HEK293 (cell line): Measurements from ENCODE around the gene NPTXR.

Experiments
- CTCF ChIA-PET: fragments of 350-600 bp; formaldehyde crosslinking; extraction: SDS; loops from one replicate; lab custom pipeline; 2021; ENCODE audit warnings: antibody characterized with exemption; lab: Yijun Ruan, JAX
- POLR2A ChIA-PET: fragments of 300-600 bp; formaldehyde crosslinking; extraction: SDS; loops from one replicate; lab custom pipeline; 2020; ENCODE audit warnings: antibody characterized with exemption, inconsistent platforms; lab: Yijun Ruan, JAX
- H3K27ac ChIP-seq: fragments of 200-500 bp; sonication (Bioruptor generic); 2 replicates; pipeline ENCODE4 v1.5.1; 2014; ENCODE audit warnings: low read depth, low read length, control low read depth, inconsistent platforms; ENCODE audit errors: extremely low read depth
- H3K36me3 ChIP-seq, 2 experiments: fragments of 200-500 bp in 1 of 2; sonication (Bioruptor generic) in 1 of 2; 1 replicate in 1 of 2; 2 replicates in 1 of 2; pipeline ENCODE4 v1.5.1; 2014 to 2017; ENCODE audit warnings: inconsistent platforms in 2 of 2, low read length in 2 of 2; ENCODE audit not compliant: control insufficient read depth in 2 of 2, insufficient read depth in 1 of 2
- H3K4me1 ChIP-seq: fragments of 200-500 bp; sonication (Bioruptor generic); 2 replicates; pipeline ENCODE4 v1.5.1; 2014; ENCODE audit warnings: mild to moderate bottlenecking, low read length, inconsistent platforms; ENCODE audit not compliant: control insufficient read depth, insufficient read depth
- H3K4me3 ChIP-seq: 2 replicates; pipeline ENCODE4 v1.5.1; 2011; ENCODE audit warnings: low read depth, mild to moderate bottlenecking, control low read depth, low read length, moderate library complexity
- H3K9me3 ChIP-seq: fragments of 200-500 bp; sonication (Bioruptor generic); 2 replicates; pipeline ENCODE4 v1.5.1; 2014; ENCODE audit warnings: low read depth, low read length, inconsistent platforms; ENCODE audit not compliant: control insufficient read depth, insufficient read depth
- EGR2 ChIP-seq: fragments of 450-650 bp; formaldehyde crosslinking; IDR thresholded peaks from 2 replicates; pipeline ENCODE4 v1.5.1; 2016; ENCODE audit warnings: low read depth, missing biosample characterization, missing genetic modification characterization
- HOXD13 ChIP-seq: sonication (generic); formaldehyde crosslinking; IDR thresholded peaks from 2 replicates; pipeline ENCODE4 v1.8.0; 2022; ENCODE audit warnings: missing genetic modification reagents, borderline replicate concordance
- KLF7 ChIP-seq: fragments of 450-650 bp; formaldehyde crosslinking; IDR thresholded peaks from 2 replicates; pipeline ENCODE4 v1.5.1; 2016; ENCODE audit warnings: missing biosample characterization, missing genetic modification characterization, borderline replicate concordance
- PRDM10 ChIP-seq: fragments of 450-650 bp; formaldehyde crosslinking; IDR thresholded peaks from 2 replicates; pipeline ENCODE4 v1.5.1; 2016; ENCODE audit warnings: missing biosample characterization, missing genetic modification characterization
- PRDM4 ChIP-seq: fragments of 450-650 bp; formaldehyde crosslinking; IDR thresholded peaks from 2 replicates; pipeline ENCODE4 v1.5.1; 2017; ENCODE audit warnings: missing biosample characterization, missing genetic modification characterization
- YY2 ChIP-seq: fragments of 450-650 bp; formaldehyde crosslinking; IDR thresholded peaks from 2 replicates; pipeline ENCODE4 v1.5.1; 2016; ENCODE audit warnings: missing biosample characterization, missing genetic modification characterization
- ZBTB17 ChIP-seq: fragments of 450-650 bp; formaldehyde crosslinking; IDR thresholded peaks from 2 replicates; pipeline ENCODE4 v1.5.1; 2016; ENCODE audit warnings: missing biosample characterization, missing genetic modification characterization
- ZIC2 ChIP-seq: fragments of 450-650 bp; formaldehyde crosslinking; IDR thresholded peaks from 2 replicates; pipeline ENCODE4 v1.5.1; 2016; ENCODE audit warnings: missing biosample characterization, missing genetic modification characterization
- ZNF175 ChIP-seq: fragments of 450-650 bp; formaldehyde crosslinking; IDR thresholded peaks from 2 replicates; pipeline ENCODE4 v1.5.1; 2016; ENCODE audit warnings: missing biosample characterization, missing genetic modification characterization
- ZNF214 ChIP-seq: fragments of 450-650 bp; formaldehyde crosslinking; IDR thresholded peaks from 2 replicates; pipeline ENCODE4 v1.5.1; 2017; ENCODE audit warnings: missing biosample characterization, mild to moderate bottlenecking, missing genetic modification characterization, borderline replicate concordance
- ZNF274 ChIP-seq, 2 experiments: fragments of 200-500 bp in 1 of 2; fragments of 450-650 bp in 1 of 2; sonication (Bioruptor generic) in 1 of 2; formaldehyde crosslinking in 1 of 2; IDR thresholded peaks; 2 replicates each; pipeline versions ENCODE4 v1.5.1 to v1.6.1; 2014 to 2016; ENCODE audit warnings: borderline replicate concordance in 1 of 2, inconsistent platforms in 1 of 2, low read length in 1 of 2, missing biosample characterization in 1 of 2, missing genetic modification characterization in 1 of 2
- ZNF311 ChIP-seq: fragments of 450-650 bp; formaldehyde crosslinking; IDR thresholded peaks from 2 replicates; pipeline ENCODE4 v1.5.1; 2017; ENCODE audit warnings: missing biosample characterization, missing genetic modification characterization, borderline replicate concordance
- ZNF335 ChIP-seq: fragments of 450-650 bp; formaldehyde crosslinking; conservative IDR thresholded peaks from 2 replicates; pipeline ENCODE4 v1.5.1; 2016; ENCODE audit warnings: missing biosample characterization, missing genetic modification characterization
- ZNF416 ChIP-seq: fragments of 450-650 bp; formaldehyde crosslinking; IDR thresholded peaks from 2 replicates; pipeline ENCODE4 v1.5.1; 2016; ENCODE audit warnings: missing biosample characterization, missing genetic modification characterization
- ZNF473 ChIP-seq: fragments of 450-650 bp; formaldehyde crosslinking; IDR thresholded peaks from 2 replicates; pipeline ENCODE4 v1.5.1; 2017; ENCODE audit warnings: missing biosample characterization, missing genetic modification characterization
- ZNF510 ChIP-seq: fragments of 450-650 bp; formaldehyde crosslinking; IDR thresholded peaks from 2 replicates; pipeline ENCODE4 v1.5.1; 2018; ENCODE audit warnings: mild to moderate bottlenecking, missing genetic modification characterization, missing biosample characterization; ENCODE audit not compliant: insufficient replicate concordance
- ZNF585B ChIP-seq: fragments of 450-650 bp; formaldehyde crosslinking; IDR thresholded peaks from 2 replicates; pipeline ENCODE4 v1.5.1; 2016; ENCODE audit warnings: missing biosample characterization, missing genetic modification characterization
- ZNF621 ChIP-seq: fragments of 450-650 bp; formaldehyde crosslinking; IDR thresholded peaks from 2 replicates; pipeline ENCODE4 v1.5.1; 2017; ENCODE audit warnings: missing biosample characterization, missing genetic modification characterization

NPTXR gene

GRCh38 chr22:38775656-38776055, 68.2 kb downstream of the NPTXR start:
- Histone ChIP-seq H3K4me3 (no peak overlapping the region), H3K27ac (no peak overlapping the region), H3K36me3 (peaks cover 0 to 14% of the 10 kb centered on the region in 2 experiments; a peak in 1 of 3 replicates), H3K9me3 (no peaks in the 10 kb centered on the region), H3K4me1 (no peaks in the 10 kb centered on the region)
- TF ChIP-seq HOXD13 (CRISPR knock-in tag) (no peak), PRDM4 (no peak), ZNF175 (no peak), ZNF510 (no peak)
- CTCF ChIA-PET = interaction anchor here (1.2 to 3.6 kb wide), 2 partner anchors 10 to 94 kb away, joined by 3 to 23 read pairs; no protein-coding TSS in a partner anchor
- POLR2A ChIA-PET = no interaction called here

GRCh38 chr22:38774496-38775166, 69.2 kb downstream of the NPTXR start:
- no peak overlapping the region for H3K4me3 ChIP-seq
- ChIA-PET POLR2A (no interaction called here), CTCF (interaction anchor here (0.9 kb wide), 1 partner anchor 95 kb away, joined by 3 read pairs; no protein-coding TSS in a partner anchor)
- H3K4me1 ChIP-seq = no peaks in the 10 kb centered on the region
- TF ChIP-seq ZNF311 (tag by site-specific recombination) (no peak), ZNF274 (IDR thresholded peaks at IDR 0.05; ENCODE audit: low read length) (no peak), ZNF274 (tag by site-specific recombination; IDR thresholded peaks at IDR 0.05; ENCODE audit: borderline replicate concordance) (no peak), ZNF335 (tag by site-specific recombination) (no peak), ZNF473 (tag by site-specific recombination) (no peak), ZBTB17 (no peak), ZNF621 (tag by site-specific recombination) (no peak), PRDM4 (no peak), ZNF585B (tag by site-specific recombination) (no peak), ZNF510 (no peak), ZNF214 (tag by site-specific recombination) (no peak), ZIC2 (tag by site-specific recombination) (no peak), YY2 (tag by site-specific recombination) (no peak), EGR2 (peak; percentile 69), PRDM10 (tag by site-specific recombination) (peak; percentile 97), ZNF416 (tag by site-specific recombination) (no peak), KLF7 (tag by site-specific recombination) (no peak)
- H3K27ac ChIP-seq = no peak overlapping the region
- H3K36me3 ChIP-seq = peaks cover 0 to 6% of the 10 kb centered on the region in 2 experiments; a peak in 1 of 3 replicates
- no peaks in the 10 kb centered on the region for H3K9me3 ChIP-seq
